ENCODE data around the gene BAD.

GRCh38 chr11:64299847-64300648, 15.6 kb upstream of the BAD start, which contains the start of gene CATSPERZ:
- TF ChIP-seq POLR2AphosphoS5 (IDR thresholded peaks at IDR 0.05) (no peak), CTCF (IDR thresholded peaks at IDR 0.05) (no peak), POLR2A (IDR thresholded peaks at IDR 0.05) (no peak)
